Inferior parietal cortex (tissue), 1 donor: Measurements from ENCODE around the gene FHIT.

Source experiments
- DNase-seq: peaks from one replicate; pipeline ENCODE4 v3.0.0-alpha.2; 2016; ENCODE audit errors: extremely low spot score

Gene FHIT

DNA sequence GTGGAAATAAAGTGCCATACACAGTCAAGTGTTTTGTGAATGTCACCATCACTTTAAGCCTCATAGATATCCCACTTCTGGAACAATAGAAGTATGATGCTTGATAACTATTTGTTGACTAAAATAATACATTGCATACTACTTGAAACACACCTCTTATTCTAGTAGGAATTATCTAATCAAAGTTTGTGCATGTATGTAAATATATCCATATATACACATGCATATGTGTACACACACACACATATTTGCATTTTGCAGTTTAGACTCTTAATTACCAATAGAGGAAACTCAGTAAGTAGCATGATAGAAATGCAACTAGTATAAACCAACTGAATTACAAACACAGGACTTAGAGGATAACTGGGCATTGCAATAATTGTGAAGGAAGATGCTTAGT is 1084.1 kb downstream of the FHIT start:
- no peak for DNase-seq

DNA sequence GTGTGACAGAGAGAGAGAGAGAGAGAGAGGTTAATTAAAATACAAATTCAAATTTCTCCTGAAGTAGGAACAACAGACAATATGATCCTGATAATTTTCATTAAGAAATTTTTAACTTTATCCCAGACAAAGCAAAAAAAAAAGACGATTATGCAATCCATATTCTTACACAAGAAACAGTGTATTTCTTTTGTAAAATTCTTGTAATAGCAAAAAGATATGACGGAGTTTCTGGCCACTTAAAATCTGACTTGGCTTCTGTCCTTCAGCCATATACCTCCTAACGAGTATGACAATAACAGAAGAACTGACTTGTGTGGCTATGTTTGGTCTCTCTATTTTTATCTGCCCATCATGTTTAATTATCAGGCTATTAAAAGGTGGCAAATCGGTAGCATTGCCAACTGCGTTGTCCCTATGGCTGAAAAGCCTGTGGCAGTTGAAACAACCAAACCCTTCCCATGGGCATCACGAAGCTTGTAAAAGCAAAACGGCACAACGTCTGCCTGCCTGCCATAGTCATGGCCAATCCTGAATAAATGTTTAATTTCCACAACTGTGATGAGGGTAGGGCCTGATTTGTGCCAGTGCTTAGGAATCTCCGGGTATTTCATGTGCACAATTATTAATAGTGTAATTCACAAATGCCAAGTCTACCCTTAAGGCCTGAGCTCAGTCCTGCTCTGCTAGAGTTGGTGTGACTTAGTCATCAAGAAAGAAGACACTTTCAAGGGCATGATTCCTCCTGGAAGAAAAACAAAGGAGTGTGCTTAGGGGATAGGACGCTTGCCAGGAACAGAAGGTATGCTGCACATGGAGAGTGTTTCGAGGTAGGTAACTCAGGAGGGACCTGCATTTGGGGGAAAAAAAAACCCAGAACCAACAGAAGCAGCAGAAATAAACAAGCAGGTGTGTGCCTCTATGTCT is 1090.2 kb downstream of the FHIT start:
- DNase-seq, result no peak

- DNase-seq, result no peak
These were observed 1091.0 kb downstream of the FHIT start for GRCh38 chr3:60160111-60160821.

GRCh38 chr3:60158035-60158434 is 1093.2 kb downstream of the FHIT start:
- no peak for DNase-seq

GRCh38 chr3:60154011-60154410 is 1097.2 kb downstream of the FHIT start:
- DNase-seq, result no peak

- DNase-seq, result no peak
These were observed 1097.8 kb downstream of the FHIT start for GRCh38 chr3:60153221-60153999.

DNA sequence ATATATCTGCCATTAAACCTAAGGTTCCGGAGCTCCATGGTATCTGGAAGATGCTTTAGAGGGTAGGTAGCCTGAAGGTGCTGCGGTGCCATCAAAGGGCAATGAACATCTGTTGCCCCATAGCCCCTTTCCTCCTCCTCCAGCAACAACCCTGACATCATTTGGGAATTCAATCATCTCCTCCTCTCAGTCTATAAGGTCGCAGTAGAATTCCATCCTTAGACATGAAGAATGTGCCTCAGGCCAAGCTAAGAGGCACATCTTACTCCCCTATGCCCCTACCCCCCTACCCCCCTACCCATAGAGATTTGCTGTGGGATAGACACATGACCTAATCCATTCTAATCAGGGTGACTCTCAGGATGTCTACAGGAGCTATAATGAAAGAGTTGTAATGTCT is 1101.8 kb downstream of the FHIT start:
- no peak for DNase-seq

DNA sequence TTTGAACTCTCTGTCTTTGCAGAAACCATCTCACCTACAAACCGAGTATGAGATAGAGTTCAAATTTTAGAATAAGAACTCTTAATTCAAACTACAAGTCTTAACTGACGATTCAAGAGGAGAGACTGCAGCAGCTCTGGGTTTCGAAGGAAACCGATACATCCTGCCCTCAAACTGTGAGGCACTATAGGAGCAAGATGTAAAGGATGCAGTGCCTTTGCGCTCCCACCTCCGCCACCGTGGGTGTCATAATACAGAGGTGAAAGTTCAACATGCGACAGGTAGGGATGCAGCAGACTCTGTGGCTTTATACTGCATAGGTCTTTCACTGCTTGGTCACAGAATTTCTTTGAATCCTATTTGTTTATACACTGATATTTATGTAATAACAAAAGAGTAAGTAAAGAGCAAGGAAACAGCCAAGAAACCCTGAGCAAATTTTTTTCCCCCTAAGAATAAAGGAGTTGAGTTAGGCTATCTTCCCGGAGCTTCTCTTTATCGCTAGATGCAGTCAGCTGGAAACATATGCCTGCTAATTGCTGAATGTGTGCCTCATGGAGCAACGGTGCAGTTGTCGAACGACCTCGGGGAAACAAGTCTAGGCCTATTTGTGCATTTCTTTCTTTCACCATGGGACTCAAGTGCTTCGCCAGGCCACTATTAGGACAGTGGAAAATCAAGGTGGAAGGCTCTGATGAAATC is 1103.9 kb downstream of the FHIT start:
- no peak for DNase-seq

DNA sequence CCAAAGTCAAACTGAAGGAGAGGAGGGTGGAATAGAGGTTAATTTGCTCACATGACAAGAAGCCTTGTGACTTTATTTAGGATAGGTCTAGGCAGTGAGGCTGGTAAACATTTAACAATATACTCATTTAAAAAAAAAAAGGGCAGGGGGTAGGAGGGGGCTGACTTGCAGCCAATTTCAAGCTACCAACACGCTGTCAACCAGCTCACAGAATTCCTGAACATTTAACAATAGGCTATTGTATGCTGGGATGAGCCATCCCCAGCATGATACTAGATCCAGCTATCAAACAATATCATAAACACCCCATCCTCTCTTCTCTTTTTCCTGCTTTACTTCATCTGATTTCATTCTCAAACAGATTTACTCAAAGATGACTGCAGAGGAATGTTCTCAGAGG is 1105.1 kb downstream of the FHIT start:
- DNase-seq, result peak; percentile 47

- no peak for DNase-seq
These were observed 1107.2 kb downstream of the FHIT start for GRCh38 chr3:60144071-60144470.

DNA sequence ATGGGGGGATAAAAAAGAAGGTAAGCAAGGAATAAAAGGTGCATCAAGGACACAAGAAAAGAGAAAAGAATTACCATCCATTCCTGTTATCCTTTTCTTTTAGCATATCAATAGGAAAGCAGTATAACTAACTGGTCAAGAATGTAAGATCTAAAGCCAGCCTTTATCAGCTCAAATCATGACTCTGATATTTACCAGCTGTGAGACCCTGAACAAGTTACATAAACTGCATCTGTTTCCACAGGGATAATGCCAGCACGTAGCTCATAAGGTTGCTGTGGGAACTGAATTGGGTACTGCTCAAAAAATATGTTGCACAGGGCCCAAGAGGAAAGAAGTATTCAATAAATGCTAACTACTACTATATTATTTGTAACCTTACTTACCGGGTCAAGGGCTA is 1109.2 kb downstream of the FHIT start:
- no peak for DNase-seq

DNA sequence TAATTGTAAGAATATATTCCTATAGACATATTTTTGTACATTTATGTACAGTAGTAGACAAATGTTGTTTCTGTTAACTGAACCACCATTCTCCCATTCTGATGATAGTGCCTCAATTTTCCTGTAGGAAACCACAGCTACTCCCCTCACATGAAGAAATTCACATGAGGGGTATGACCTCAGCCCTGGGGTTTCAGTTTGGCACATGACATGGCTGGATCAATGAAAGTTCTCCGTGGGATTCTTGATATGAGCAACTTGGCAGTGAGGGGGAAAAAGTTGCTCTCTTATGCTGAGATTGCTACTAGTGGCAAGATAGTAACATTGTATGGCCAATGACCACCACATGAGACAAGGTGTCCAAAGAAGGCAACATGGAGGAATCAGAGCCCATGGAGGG is 1111.1 kb downstream of the FHIT start:
- no peak for DNase-seq

- no peak for DNase-seq
These were observed 1114.7 kb downstream of the FHIT start for GRCh38 chr3:60136601-60137000.

DNA sequence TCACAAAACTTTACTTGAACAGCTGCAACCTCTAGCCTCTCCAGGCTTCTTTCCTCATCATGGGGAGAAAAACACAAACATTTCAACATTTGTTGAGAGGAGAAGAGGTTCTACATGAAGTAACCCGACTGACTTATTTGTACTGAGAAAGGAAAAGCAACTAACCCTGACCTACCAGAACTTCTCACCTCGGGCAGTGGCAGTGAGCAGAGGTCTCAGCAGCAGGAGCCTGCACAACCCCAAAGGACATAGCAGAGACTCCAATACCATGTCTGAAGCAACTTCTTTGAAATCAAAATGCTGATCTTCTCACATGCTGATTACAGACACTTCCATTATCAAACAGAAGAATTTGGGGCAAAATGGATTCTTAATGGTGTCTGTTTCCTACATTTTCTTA is 1115.8 kb downstream of the FHIT start:
- no peak for DNase-seq

DNA sequence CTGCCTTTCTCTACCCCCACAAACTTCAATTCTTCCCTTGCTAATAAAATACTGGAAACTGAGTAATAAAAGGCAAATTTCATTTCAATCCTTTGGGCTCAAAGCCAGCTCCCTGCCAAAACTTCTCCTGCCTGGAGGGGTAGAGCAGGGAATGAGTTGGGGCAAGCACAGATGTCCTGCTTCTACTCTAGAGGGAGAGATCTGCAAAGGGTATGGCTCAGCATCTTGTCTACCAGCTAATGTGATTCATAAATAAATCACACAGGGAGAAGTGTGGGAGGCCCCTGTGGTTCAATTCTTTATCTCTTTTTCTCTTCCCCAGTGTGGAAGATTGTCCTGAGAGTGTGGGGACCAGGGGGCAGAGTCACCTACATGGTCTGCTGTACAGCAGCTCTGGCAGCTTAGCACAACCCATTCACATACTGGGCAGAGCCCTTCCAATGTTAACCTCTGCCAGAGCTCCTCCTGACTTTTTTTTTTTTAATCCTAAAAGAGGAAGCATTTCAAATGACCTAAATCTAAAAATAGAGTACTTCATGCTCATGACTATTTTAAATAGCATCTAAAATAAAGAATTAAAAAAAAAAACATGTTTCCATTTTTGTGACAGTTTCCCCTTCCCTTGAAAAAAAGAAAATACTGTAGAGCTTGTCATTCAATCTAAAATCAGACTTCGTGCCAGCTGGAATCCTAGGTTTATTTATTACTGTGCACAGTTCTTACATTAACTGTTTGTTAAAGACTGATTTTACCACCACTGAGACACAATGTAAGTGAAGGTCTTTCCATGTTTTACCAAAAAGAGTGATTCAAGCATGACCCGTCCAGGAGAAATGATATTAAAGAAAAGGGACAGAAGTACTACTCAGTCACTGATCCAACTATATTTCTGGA is 1117.7 kb downstream of the FHIT start:
- DNase-seq, result no peak

GRCh38 chr3:60131618-60132017 is 1119.6 kb downstream of the FHIT start:
- no peak for DNase-seq

- no peak for DNase-seq
These were observed 1124.5 kb downstream of the FHIT start for GRCh38 chr3:60126511-60127304.

GRCh38 chr3:60125686-60126085 is 1125.6 kb downstream of the FHIT start:
- DNase-seq, result peak; percentile 72

DNA sequence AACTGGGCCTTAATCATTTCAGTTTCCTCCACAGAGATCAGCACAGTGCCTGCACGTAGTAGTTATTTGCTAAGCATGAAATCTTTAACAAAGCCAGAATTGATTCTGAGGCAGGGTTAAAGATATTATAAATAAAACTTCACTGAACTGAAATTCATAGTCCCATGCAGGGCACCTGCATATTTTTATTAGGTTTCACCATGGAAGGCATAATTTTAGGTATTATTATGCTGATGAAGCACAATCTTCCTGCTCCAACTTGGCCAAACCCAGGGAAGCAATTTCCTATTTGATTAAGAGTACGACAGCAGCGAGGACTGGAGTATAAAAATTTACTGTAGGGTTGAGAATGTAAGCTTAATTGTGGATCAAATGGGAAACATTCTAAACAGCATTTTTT is 1131.0 kb downstream of the FHIT start:
- DNase-seq, result no peak

GRCh38 chr3:60114191-60114590 is 1137.1 kb downstream of the FHIT start:
- DNase-seq, result peak; percentile 27
